ENCODE results near the gene PITPNC1.
A peak's percentile ranks its signal among the peaks of the same experiment; 100 is the strongest.

The PITPNC1 gene

DNA sequence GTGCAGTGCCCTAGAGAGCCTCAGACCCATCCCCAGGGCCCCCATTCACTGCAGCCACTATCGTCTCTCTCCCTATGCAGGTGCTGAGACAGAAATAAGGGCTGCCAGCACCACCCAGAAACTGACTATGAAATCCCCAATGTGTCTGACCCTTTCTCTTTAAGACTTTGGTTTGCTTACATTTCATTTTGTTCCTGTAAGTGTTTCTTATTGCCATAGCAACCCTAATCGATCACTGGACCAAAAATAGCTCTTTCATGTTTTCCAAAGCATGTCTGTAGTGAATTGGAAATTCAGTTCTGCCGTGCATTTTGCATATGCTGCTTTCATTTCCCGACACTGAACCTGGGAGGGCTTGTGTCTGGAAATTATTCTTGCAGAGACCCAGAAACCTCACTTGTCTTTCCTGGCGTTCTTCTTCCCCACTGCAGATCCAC is 192.0 kb downstream of the PITPNC1 start:
- Histone ChIP-seq H2BK5ac (ENCODE audit: low read length) (no peak overlapping the region), H3K79me1 (ENCODE audit: low read depth, low read length) (no peaks in the 10 kb centered on the region), H3K27me3 (ENCODE audit: control insufficient read depth in 3 of 3, insufficient read depth in 3 of 3, low read depth in 1 of 3, low read length in 3 of 3) (no peaks in the 10 kb centered on the region), H3K4ac (ENCODE audit: low read length) (no peak overlapping the region), H3K9ac (ENCODE audit: low read depth, low read length, poor library complexity) (no peak overlapping the region), H2BK12ac (ENCODE audit: low read length) (no peak overlapping the region), H3K14ac (ENCODE audit: low read length) (no peak overlapping the region), H3K27ac (replicated peaks; ENCODE audit: low read length) (no peak overlapping the region), H2BK120ac (ENCODE audit: low read depth, low read length) (no peak overlapping the region), H4K8ac (ENCODE audit: low read depth, low read length) (no peak overlapping the region), H3K36me3 (replicated peaks in 1 of 2; ENCODE audit: control insufficient read depth in 2 of 2, insufficient read depth in 2 of 2, low read length in 2 of 2) (no peaks in the 10 kb centered on the region), H3K23ac (ENCODE audit: low read depth, low read length, poor library complexity) (no peak overlapping the region), H3K18ac (ENCODE audit: low read length) (no peak overlapping the region), H4K91ac (ENCODE audit: low read depth, low read length, poor library complexity) (no peak overlapping the region), H3K9me3 (replicated peaks in 1 of 2; ENCODE audit: control insufficient read depth in 2 of 2, insufficient read depth in 1 of 2, low read depth in 1 of 2, low read length in 2 of 2) (no peaks in the 10 kb centered on the region), H3K4me1 (ENCODE audit: control insufficient read depth in 2 of 2, insufficient read depth in 1 of 2, low read depth in 1 of 2, low read length in 2 of 2) (peaks cover 2 to 18% of the 10 kb centered on the region in 2 donors), H2AK5ac (ENCODE audit: low read depth, low read length) (no peak overlapping the region), H2AFZ (ENCODE audit: low read length) (peak overlapping the region; percentile 10), H3K4me2 (ENCODE audit: insufficient read depth, low read length, poor library complexity, severe bottlenecking) (no peak overlapping the region), H2BK15ac (ENCODE audit: low read length) (no peak overlapping the region), H3K4me3 (ENCODE audit: low read length in 2 of 2) (no peak overlapping the region)
- WGBS, 2 donors (ENCODE audit: extremely low coverage in 2 of 2, insufficient read length in 2 of 2, insufficient replicate concordance in 1 of 2): no CpG with 5 or more reads among the region's 5 CpGs
- no peak for DNase-seq (ENCODE audit: low spot score)

DNA sequence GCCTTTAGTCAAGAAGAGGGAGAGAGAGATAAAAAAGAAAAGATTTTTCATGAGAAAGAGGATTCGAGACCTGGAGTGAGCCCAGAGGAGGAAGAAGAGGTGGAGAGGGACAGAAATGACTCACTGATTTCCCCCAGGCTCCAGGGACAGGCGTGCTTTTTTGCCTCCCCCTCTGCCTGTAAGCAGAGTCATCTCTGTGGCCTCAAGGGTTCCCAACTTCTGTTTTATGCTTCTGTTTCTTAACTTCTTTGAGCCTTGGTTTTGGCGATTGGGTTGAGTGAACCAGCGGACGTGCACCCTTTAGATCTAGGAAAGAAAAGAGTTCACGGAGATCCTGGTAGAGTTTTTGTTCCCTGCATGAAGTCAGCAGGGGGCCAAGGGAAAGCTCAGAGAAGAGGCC is 192.8 kb downstream of the PITPNC1 start:
- H2BK15ac ChIP-seq (ENCODE audit: low read length): no peak overlapping the region
- H3K9me3 ChIP-seq (replicated peaks in 1 of 2; ENCODE audit: control insufficient read depth in 2 of 2, insufficient read depth in 1 of 2, low read depth in 1 of 2, low read length in 2 of 2): no peaks in the 10 kb centered on the region
- no peak overlapping the region for H2BK5ac ChIP-seq (ENCODE audit: low read length)
- H2BK120ac ChIP-seq (ENCODE audit: low read depth, low read length): no peak overlapping the region
- no peaks in the 10 kb centered on the region for H3K36me3 ChIP-seq (replicated peaks in 1 of 2; ENCODE audit: control insufficient read depth in 2 of 2, insufficient read depth in 2 of 2, low read length in 2 of 2)
- no peak overlapping the region for H3K4me2 ChIP-seq (ENCODE audit: insufficient read depth, low read length, poor library complexity, severe bottlenecking)
- no peak overlapping the region for H3K18ac ChIP-seq (ENCODE audit: low read length)
- H4K8ac ChIP-seq (ENCODE audit: low read depth, low read length): no peak overlapping the region
- no peak overlapping the region for H4K91ac ChIP-seq (ENCODE audit: low read depth, low read length, poor library complexity)
- H2AK5ac ChIP-seq (ENCODE audit: low read depth, low read length): no peak overlapping the region
- no peak overlapping the region for H3K27ac ChIP-seq (replicated peaks; ENCODE audit: low read length)
- no peak overlapping the region for H3K4me3 ChIP-seq (ENCODE audit: low read length in 2 of 2)
- H3K14ac ChIP-seq (ENCODE audit: low read length): no peak overlapping the region
- no peak for DNase-seq (ENCODE audit: low spot score)
- H3K9ac ChIP-seq (ENCODE audit: low read depth, low read length, poor library complexity): no peak overlapping the region
- H2AFZ ChIP-seq (ENCODE audit: low read length): no peak overlapping the region
- no CpG with 5 or more reads among the region's 6 CpGs for whole genome bisulfite sequencing, 2 donors (ENCODE audit: extremely low coverage in 2 of 2, insufficient read length in 2 of 2, insufficient replicate concordance in 1 of 2)
- no peak overlapping the region for H3K4ac ChIP-seq (ENCODE audit: low read length)
- H3K27me3 ChIP-seq (ENCODE audit: control insufficient read depth in 3 of 3, insufficient read depth in 3 of 3, low read depth in 1 of 3, low read length in 3 of 3): no peaks in the 10 kb centered on the region
- no peak overlapping the region for H2BK12ac ChIP-seq (ENCODE audit: low read length)
- no peak overlapping the region for H3K23ac ChIP-seq (ENCODE audit: low read depth, low read length, poor library complexity)
- peaks cover 2 to 18% of the 10 kb centered on the region in 2 donors for H3K4me1 ChIP-seq (ENCODE audit: control insufficient read depth in 2 of 2, insufficient read depth in 1 of 2, low read depth in 1 of 2, low read length in 2 of 2)
- H3K79me1 ChIP-seq (ENCODE audit: low read depth, low read length): no peaks in the 10 kb centered on the region

DNA sequence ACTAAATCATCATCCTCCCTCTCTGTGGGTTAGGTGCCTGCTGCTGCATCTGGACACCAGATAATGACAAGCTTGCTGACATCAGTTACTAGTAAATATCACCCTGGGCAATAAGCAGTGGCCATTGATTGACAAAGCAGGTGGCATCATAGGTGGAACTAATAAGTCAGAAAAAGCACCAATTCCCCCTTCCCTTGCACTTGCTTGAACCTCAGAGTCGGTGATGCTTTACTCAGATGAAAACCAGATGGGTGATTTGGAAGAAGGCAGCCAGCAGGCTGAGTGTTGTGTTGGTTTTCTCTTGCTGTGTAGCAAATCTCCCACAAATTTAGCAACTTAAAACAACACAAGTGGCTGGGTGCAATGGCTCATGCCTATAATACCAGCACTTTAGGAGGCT is 193.7 kb downstream of the PITPNC1 start:
- no CpG with 5 or more reads among the region's 1 CpG for WGBS, 2 donors (ENCODE audit: extremely low coverage in 2 of 2, insufficient read length in 2 of 2, insufficient replicate concordance in 1 of 2)
- Histone ChIP-seq H2BK5ac (ENCODE audit: low read length) (no peak overlapping the region), H3K27ac (replicated peaks; ENCODE audit: low read length) (no peak overlapping the region), H3K79me1 (ENCODE audit: low read depth, low read length) (no peaks in the 10 kb centered on the region), H2AK5ac (ENCODE audit: low read depth, low read length) (no peak overlapping the region), H3K4me2 (ENCODE audit: insufficient read depth, low read length, poor library complexity, severe bottlenecking) (no peak overlapping the region), H3K4ac (ENCODE audit: low read length) (no peak overlapping the region), H3K9ac (ENCODE audit: low read depth, low read length, poor library complexity) (no peak overlapping the region), H3K27me3 (ENCODE audit: control insufficient read depth in 3 of 3, insufficient read depth in 3 of 3, low read depth in 1 of 3, low read length in 3 of 3) (no peaks in the 10 kb centered on the region), H4K91ac (ENCODE audit: low read depth, low read length, poor library complexity) (no peak overlapping the region), H3K4me3 (ENCODE audit: low read length in 2 of 2) (no peak overlapping the region), H2BK12ac (ENCODE audit: low read length) (no peak overlapping the region), H3K9me3 (replicated peaks in 1 of 2; ENCODE audit: control insufficient read depth in 2 of 2, insufficient read depth in 1 of 2, low read depth in 1 of 2, low read length in 2 of 2) (no peaks in the 10 kb centered on the region), H3K18ac (ENCODE audit: low read length) (no peak overlapping the region), H2AFZ (ENCODE audit: low read length) (no peak overlapping the region), H3K4me1 (ENCODE audit: control insufficient read depth in 2 of 2, insufficient read depth in 1 of 2, low read depth in 1 of 2, low read length in 2 of 2) (peaks cover 2 to 18% of the 10 kb centered on the region in 2 donors), H2BK15ac (ENCODE audit: low read length) (no peak overlapping the region), H3K14ac (ENCODE audit: low read length) (no peak overlapping the region), H4K8ac (ENCODE audit: low read depth, low read length) (no peak overlapping the region), H3K23ac (ENCODE audit: low read depth, low read length, poor library complexity) (no peak overlapping the region), H3K36me3 (replicated peaks in 1 of 2; ENCODE audit: control insufficient read depth in 2 of 2, insufficient read depth in 2 of 2, low read length in 2 of 2) (no peaks in the 10 kb centered on the region), H2BK120ac (ENCODE audit: low read depth, low read length) (no peak overlapping the region)
- DNase-seq (ENCODE audit: low spot score): no peak

DNA sequence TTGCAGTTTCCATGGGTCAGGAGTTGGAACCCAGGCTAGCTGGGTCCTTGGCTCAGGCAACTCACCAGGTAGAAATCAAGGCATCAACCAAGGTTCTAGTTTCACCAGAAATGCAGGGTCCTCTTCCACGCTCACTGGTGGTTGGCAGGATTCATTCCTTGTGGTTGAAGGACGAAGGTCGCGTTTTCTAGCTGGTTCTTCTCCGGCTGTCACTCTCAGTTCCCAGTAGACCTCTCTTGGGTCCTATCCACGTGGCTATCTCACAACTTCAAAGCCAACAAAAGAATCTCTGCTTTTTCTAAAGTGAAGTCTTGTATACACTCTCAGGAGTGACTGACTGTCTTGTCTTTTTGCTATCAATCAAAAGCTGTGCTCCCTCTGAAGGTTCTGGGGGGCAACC is 194.4 kb downstream of the PITPNC1 start:
- Histone ChIP-seq H3K18ac (ENCODE audit: low read length) (no peak overlapping the region), H3K36me3 (replicated peaks in 1 of 2; ENCODE audit: control insufficient read depth in 2 of 2, insufficient read depth in 2 of 2, low read length in 2 of 2) (no peaks in the 10 kb centered on the region), H2BK120ac (ENCODE audit: low read depth, low read length) (no peak overlapping the region), H3K4ac (ENCODE audit: low read length) (no peak overlapping the region), H4K8ac (ENCODE audit: low read depth, low read length) (no peak overlapping the region), H3K23ac (ENCODE audit: low read depth, low read length, poor library complexity) (no peak overlapping the region), H3K27me3 (ENCODE audit: control insufficient read depth in 3 of 3, insufficient read depth in 3 of 3, low read depth in 1 of 3, low read length in 3 of 3) (no peaks in the 10 kb centered on the region), H3K4me2 (ENCODE audit: insufficient read depth, low read length, poor library complexity, severe bottlenecking) (no peak overlapping the region), H2BK15ac (ENCODE audit: low read length) (no peak overlapping the region), H3K4me1 (ENCODE audit: control insufficient read depth in 2 of 2, insufficient read depth in 1 of 2, low read depth in 1 of 2, low read length in 2 of 2) (peaks cover 2 to 20% of the 10 kb centered on the region in 2 donors), H3K14ac (ENCODE audit: low read length) (no peak overlapping the region), H2BK5ac (ENCODE audit: low read length) (no peak overlapping the region), H2AK5ac (ENCODE audit: low read depth, low read length) (no peak overlapping the region), H3K79me1 (ENCODE audit: low read depth, low read length) (no peaks in the 10 kb centered on the region), H3K27ac (replicated peaks; ENCODE audit: low read length) (no peak overlapping the region), H3K9ac (ENCODE audit: low read depth, low read length, poor library complexity) (no peak overlapping the region), H3K9me3 (replicated peaks in 1 of 2; ENCODE audit: control insufficient read depth in 2 of 2, insufficient read depth in 1 of 2, low read depth in 1 of 2, low read length in 2 of 2) (no peaks in the 10 kb centered on the region), H2BK12ac (ENCODE audit: low read length) (no peak overlapping the region), H3K4me3 (ENCODE audit: low read length in 2 of 2) (no peak overlapping the region), H2AFZ (ENCODE audit: low read length) (no peak overlapping the region), H4K91ac (ENCODE audit: low read depth, low read length, poor library complexity) (no peak overlapping the region)
- WGBS, 2 donors (ENCODE audit: extremely low coverage in 2 of 2, insufficient read length in 2 of 2, insufficient replicate concordance in 1 of 2): no CpG with 5 or more reads among the region's 6 CpGs
- DNase-seq (ENCODE audit: low spot score): no peak

All from neuronal stem cell (in vitro differentiated cells).